NK-92 treated with Interleukin-12 subunit alpha and Interleukin-12 subunit beta, amount 100 ng/mL, for 24 hours (cell line): Measurements from ENCODE around the gene ARHGAP44.
"Not testable (repeated sequence)": the region's sequence is repeated elsewhere in the genome, so short reads cannot be mapped to it uniquely, and the experiment has no call there.

Experiments
- DNase-seq: peaks from one replicate; lab custom pipeline; 2025; lab: John Stamatoyannopoulos, UW

The ARHGAP44 gene

DNA sequence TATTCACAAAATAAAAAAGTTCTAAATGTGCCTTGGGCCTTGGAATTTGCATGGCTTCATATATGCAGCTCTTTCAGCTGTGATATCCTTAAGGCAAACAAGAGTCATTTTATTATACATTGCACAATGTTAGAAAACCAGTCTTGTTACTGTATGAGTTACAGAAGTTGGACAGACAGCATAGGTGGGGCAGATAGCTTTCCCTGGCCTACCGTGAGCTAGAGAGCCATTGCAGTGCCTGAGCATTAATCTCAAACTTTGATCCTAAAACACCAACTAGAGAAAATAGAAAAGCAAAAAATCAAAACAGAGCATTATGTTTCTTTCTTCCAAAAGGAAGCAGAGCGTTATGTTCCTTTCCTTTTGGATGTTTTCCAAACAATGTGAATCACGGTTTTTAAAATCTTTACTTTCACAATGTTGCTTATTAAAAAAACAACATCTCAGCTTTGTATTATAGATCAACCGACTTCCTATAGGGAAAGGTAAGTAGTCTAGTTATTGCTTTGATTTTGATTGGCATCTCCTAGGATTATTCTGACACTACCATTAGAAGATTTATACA, 32.2 kb downstream of the ARHGAP44 start:
- DNase-seq, result no peak

DNA sequence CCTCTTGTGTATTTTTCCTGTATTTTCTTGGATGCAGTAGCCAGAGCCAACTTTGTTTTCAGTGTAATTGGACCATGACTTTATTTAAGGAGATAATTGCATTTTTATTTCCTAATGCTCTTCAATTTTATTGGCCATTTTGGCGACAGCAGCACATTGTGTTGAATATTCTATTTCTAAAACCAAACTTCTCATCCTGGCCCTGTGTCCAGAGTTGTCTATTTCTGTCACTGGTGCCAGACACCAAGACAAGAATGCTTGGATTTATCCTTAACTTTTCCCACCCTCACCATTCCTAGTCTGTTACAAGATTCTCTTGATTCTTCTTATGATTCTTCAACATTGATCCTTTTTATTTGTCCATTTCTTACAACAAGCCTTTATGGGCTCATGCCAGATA, 37.1 kb downstream of the ARHGAP44 start:
- DNase-seq, result no peak

DNA sequence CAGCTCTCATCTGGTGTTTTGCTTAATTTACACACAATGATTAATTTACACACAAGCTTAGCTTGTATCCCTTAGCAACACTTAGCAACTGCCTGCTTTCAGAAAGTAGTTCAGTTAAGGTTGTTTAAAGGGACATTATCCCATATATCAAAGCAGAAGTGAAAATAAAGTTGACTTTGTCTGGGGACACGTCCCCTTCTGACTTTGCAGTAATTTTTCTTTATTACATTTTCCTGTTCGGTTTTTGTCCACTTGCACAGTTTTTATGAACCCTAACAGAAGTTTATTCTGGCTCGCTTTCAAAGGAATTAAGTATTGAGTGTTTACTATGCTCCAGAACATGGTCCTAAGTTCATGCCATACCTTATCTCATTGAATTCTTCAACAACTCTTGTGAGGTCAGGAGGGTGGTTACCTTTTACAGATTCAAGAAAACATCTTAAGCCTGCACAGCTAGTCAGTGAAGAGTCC, 41.5 kb downstream of the ARHGAP44 start:
- no peak for DNase-seq

- DNase-seq, result no peak
These were observed 42.5 kb downstream of the ARHGAP44 start for GRCh38 chr17:12831839-12832238.

DNA sequence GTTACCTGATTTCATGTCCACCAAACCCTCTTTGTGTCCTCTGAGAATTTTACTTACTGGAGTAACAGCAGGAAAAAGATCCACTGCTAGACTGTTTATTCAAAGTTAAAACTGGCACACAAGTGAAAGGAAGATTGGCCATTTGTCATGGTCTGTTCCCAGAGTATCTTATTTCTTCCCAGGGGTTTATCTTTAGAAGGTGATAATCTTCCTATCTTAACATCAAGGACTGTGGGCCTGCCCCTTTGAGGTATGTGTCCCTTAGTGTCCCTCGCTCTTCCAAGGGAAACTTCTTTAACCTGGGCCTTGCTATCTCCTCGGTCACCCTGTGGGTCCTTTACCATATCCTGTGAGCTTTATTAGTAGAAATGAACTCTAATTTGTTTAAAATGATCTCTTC, 49.7 kb downstream of the ARHGAP44 start:
- no peak for DNase-seq

DNA sequence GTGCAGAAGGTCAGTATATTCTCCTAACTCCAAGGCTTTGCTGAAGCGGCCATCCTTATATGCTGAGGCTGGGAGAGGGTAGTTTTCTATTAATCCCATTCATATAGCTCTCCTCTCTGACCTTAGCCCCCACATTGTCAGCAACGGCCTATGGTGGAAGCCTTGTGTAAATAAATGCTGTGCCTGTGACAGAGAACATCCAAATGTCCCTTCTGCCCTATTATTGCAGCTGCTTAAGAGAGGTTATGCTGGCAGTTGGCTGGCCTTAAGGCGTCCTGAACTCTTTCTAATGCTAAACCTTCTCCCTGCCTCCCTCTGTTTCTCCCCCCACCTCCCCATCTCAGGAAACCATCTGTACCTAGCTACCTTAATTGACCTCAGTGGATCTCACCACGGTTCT, 53.6 kb downstream of the ARHGAP44 start:
- no peak for DNase-seq

GRCh38 chr17:12850996-12851395, 61.7 kb downstream of the ARHGAP44 start:
- DNase-seq, result no peak

DNA sequence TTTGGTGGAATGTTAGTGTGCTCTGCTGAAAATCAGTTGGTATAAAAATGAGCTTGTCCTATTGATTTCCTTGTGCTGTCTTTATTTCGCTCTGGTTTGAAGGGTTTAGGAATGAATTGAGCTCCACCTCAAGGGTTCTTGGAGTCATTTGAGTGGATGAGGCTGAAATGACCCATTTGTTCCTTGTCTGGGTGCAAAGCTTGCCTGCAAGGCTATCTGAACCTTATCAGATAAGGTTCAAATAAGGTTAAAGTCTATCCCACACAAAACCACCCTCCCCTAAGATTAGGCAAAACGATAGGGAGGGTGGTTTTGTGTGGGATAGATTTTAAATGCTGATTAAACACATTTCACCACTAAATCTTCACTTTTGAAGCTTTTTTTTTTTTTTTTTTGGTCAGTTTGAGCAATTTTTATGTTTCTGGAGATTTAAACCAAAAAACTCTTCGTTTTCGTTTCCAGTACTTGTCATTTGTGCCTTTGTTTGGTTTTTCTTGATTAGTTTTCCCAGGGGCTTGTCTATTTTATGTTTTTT, 62.7 kb downstream of the ARHGAP44 start:
- DNase-seq, result no peak

GRCh38 chr17:12853921-12854320, 64.6 kb downstream of the ARHGAP44 start:
- no peak for DNase-seq

GRCh38 chr17:12856416-12856815, 67.1 kb downstream of the ARHGAP44 start:
- no peak for DNase-seq

DNA sequence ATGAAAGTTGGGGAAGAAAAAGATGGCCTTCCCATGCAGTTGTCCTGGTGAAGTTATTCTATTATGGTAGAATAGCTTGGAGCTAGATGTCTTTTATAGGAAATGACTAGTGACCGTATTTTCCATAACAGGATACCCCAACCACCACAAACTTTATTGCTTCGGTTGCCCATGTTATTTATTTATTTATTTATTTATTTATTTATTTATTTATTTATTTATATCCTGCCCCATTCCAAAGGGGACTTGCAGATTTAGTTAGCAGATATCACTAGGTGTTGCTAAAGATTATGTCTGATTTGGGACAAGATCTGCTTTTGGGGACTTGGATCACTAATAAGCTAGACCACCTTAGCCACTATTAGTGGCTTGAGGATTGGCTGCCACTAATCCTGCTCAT, 68.3 kb downstream of the ARHGAP44 start:
- DNase-seq, result no peak

- no peak for DNase-seq
These were observed 70.2 kb downstream of the ARHGAP44 start for GRCh38 chr17:12859520-12859919.

GRCh38 chr17:12865769-12866168, 76.5 kb downstream of the ARHGAP44 start:
- no peak for DNase-seq

DNA sequence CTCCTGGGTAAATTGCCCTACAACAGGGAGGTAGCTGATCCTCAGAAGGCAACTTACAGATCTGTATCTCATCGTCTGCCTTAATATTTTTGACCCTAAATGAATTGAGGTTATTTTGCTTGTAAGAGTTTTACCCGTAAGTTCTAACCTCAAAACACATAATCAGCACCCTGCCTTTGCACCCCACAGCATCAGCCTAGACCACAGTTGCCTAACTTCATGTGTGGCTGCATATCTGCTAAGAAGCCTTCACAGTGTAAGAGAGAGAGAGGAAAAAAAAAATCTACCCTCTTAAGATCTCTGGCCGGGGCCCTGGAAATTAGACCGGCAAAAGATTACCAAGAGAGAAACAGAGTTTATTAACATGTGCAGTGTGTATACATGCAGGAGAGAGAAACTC, 76.9 kb downstream of the ARHGAP44 start:
- DNase-seq, result peak; percentile 40

GRCh38 chr17:12867726-12868125, 78.4 kb downstream of the ARHGAP44 start:
- no peak for DNase-seq

- not testable (repeated sequence) for DNase-seq
These were observed 84.3 kb downstream of the ARHGAP44 start for GRCh38 chr17:12873415-12874125.

- DNase-seq, result no peak
These were observed 88.8 kb downstream of the ARHGAP44 start for GRCh38 chr17:12877953-12878669.

DNA sequence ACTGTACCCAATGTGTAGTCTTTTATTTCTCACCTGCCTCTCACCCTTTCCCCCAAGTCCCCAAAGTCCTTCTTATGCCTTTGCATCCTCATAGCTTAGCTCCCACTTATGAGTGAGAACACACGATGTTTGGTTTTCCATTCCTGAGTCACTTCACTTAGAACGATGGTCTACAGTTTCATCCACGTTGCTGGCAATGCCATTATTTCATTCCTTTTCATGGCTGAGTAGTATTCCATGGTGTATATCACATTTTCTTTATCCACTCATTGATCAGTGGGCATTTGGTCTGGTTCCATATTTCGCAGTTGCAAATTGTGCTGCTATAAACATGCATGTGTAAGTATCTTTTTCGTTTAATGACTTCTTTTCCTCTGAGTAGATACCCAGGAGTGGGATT, 89.8 kb downstream of the ARHGAP44 start:
- DNase-seq, result not testable (repeated sequence)

- DNase-seq, result no peak
These were observed 94.2 kb downstream of the ARHGAP44 start for GRCh38 chr17:12883472-12883871.

GRCh38 chr17:12887088-12887487, 97.8 kb downstream of the ARHGAP44 start:
- no peak for DNase-seq

- DNase-seq, result no peak
These were observed 107.0 kb downstream of the ARHGAP44 start for GRCh38 chr17:12896180-12896785.

- no peak for DNase-seq
These were observed 108.8 kb downstream of the ARHGAP44 start for GRCh38 chr17:12898110-12898509.

DNA sequence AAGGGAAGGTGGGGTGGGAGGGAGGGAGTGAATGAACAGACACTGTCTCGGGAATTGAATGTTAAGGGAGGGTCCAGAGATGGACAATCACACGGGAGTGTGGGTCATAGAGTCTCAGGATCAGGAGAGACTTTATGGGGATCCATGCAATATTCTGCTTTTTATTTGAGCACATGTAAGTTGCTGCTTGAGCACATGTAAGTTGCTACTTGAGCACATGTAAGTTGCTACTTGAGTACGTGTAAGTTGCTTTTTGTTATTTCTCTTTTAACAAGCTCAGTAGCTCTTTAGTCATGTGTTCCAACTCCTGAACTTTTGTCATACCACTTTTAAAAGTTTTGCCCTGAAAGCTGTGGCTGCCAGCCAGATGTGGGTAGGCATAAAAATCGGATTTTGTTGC, 110.3 kb downstream of the ARHGAP44 start:
- no peak for DNase-seq
